ENCODE results near the gene DDC.

Gene DDC

GRCh38 chr7:50450590-50451032, 114.6 kb downstream of the DDC start:
- no peak for DNase-seq

GRCh38 chr7:50449881-50450589, 115.2 kb downstream of the DDC start, which contains the start of gene FIGNL1:
FIGNL1 (minus strand) TSS chr7:50450350; CDS start chr7:50447287, 3,063 bp downstream.
- DNase-seq = peak; percentile 82

GRCh38 chr7:50449501-50449880, 115.7 kb downstream of the DDC start:
- no peak for DNase-seq

- no peak for DNase-seq
Measured at GRCh38 chr7:50448823-50449222, 116.4 kb downstream of the DDC start.

GRCh38 chr7:50446542-50446960, 118.7 kb downstream of the DDC start:
- DNase-seq = no peak

- no peak for DNase-seq
Measured at GRCh38 chr7:50436133-50436806, 128.9 kb downstream of the DDC start.

- DNase-seq = no peak
Measured at GRCh38 chr7:50431722-50432305, 133.4 kb downstream of the DDC start.

- no peak for DNase-seq
Measured at GRCh38 chr7:50431316-50431715, 133.9 kb downstream of the DDC start.

- DNase-seq = no peak
Measured at GRCh38 chr7:50428911-50429310, 136.3 kb downstream of the DDC start.

GRCh38 chr7:50427518-50427917, 137.7 kb downstream of the DDC start:
- DNase-seq = no peak

- no peak for DNase-seq
Measured at GRCh38 chr7:50426280-50427045, 138.7 kb downstream of the DDC start.

GRCh38 chr7:50425318-50425717, 139.9 kb downstream of the DDC start:
- DNase-seq = no peak

- no peak for DNase-seq
Measured at GRCh38 chr7:50423860-50424259, 141.3 kb downstream of the DDC start.

- DNase-seq = no peak
Measured at GRCh38 chr7:50422858-50423257, 142.3 kb downstream of the DDC start.

GRCh38 chr7:50421043-50421442, 144.2 kb downstream of the DDC start:
- DNase-seq = no peak

GRCh38 chr7:50418526-50419290, 146.5 kb downstream of the DDC start:
- DNase-seq = no peak

GRCh38 chr7:50418086-50418515, 147.1 kb downstream of the DDC start:
- peak; percentile 63 for DNase-seq

- no peak for DNase-seq
Measured at GRCh38 chr7:50416527-50417182, 148.6 kb downstream of the DDC start.

GRCh38 chr7:50415844-50416364, 149.3 kb downstream of the DDC start:
- DNase-seq = no peak

- no peak for DNase-seq
Measured at GRCh38 chr7:50413561-50413960, 151.6 kb downstream of the DDC start.

- no peak for DNase-seq
Measured at GRCh38 chr7:50412973-50413372, 152.2 kb downstream of the DDC start.

- DNase-seq = no peak
Measured at GRCh38 chr7:50411332-50411731, 153.9 kb downstream of the DDC start.
